GM18951 (cell line): ENCODE data around the gene MRPL32.

Experiments used
- POLR2A ChIP-seq: IDR thresholded peaks from 4 replicates; pipeline ENCODE4 v1.6.1; 2011; ENCODE audit warnings: mild to moderate bottlenecking; ENCODE audit not compliant: insufficient read length, insufficient read depth; ENCODE audit errors: extremely low read depth
- in situ Hi-C: fragments of 300-500 bp; cut with MboI; formaldehyde crosslinking; loops from one replicate; pipeline ENCODE4 v1.12.0; 2022; ENCODE audit warnings: low sequenced_read_pairs, mixed read lengths, inconsistent platforms; ENCODE audit not compliant: unreplicated experiment

Gene MRPL32

GRCh38 chr7:42959549-42959948 lies 27.4 kb downstream of the MRPL32 start:
- TF ChIP-seq POLR2A, result no peak
- in situ Hi-C loops, result no loop called here

GRCh38 chr7:42960762-42961161 lies 28.6 kb downstream of the MRPL32 start:
- TF ChIP-seq POLR2A, result no peak
- in situ Hi-C loops, result no loop called here

GRCh38 chr7:42961170-42961569 lies 29.0 kb downstream of the MRPL32 start:
- in situ Hi-C loops, result no loop called here
- no peak for TF ChIP-seq POLR2A

GRCh38 chr7:42964293-42964692 lies 32.1 kb downstream of the MRPL32 start:
- in situ Hi-C loops, result no loop called here
- TF ChIP-seq POLR2A, result no peak

- TF ChIP-seq POLR2A, result no peak
Observed at GRCh38 chr7:42964849-42965805, 33.0 kb downstream of the MRPL32 start.

GRCh38 chr7:42967391-42967790 lies 35.2 kb downstream of the MRPL32 start:
- TF ChIP-seq POLR2A, result no peak
- in situ Hi-C loops, result no loop called here

More at GRCh38 chr7:42964849-42965805, 33.0 kb downstream of the MRPL32 start:
- in situ Hi-C loops, result no loop called here

- in situ Hi-C loops, result no loop called here
- TF ChIP-seq POLR2A, result no peak
Observed at GRCh38 chr7:42972699-42973500, 40.7 kb downstream of the MRPL32 start.

GRCh38 chr7:42976371-42976770 lies 44.2 kb downstream of the MRPL32 start:
- in situ Hi-C loops, result no loop called here
- no peak for TF ChIP-seq POLR2A

- in situ Hi-C loops, result no loop called here
- no peak for TF ChIP-seq POLR2A
Observed at GRCh38 chr7:42978496-42978895, 46.3 kb downstream of the MRPL32 start.

GRCh38 chr7:42980084-42980483 lies 47.9 kb downstream of the MRPL32 start:
- in situ Hi-C loops, result no loop called here
- no peak for TF ChIP-seq POLR2A

GRCh38 chr7:42980514-42980913 lies 48.3 kb downstream of the MRPL32 start:
- no peak for TF ChIP-seq POLR2A
- in situ Hi-C loops, result no loop called here

- no peak for TF ChIP-seq POLR2A
- in situ Hi-C loops, result no loop called here
Observed at GRCh38 chr7:42981601-42982000, 49.4 kb downstream of the MRPL32 start.

GRCh38 chr7:42982604-42983115 lies 50.5 kb downstream of the MRPL32 start:
- TF ChIP-seq POLR2A, result no peak
- in situ Hi-C loops, result no loop called here
